H1 (cell line): ENCODE data around the gene ADGRB3. TPM values are rescaled to one million over a fixed set of nuclear protein-coding genes. Genes with fewer than 3 reads are reported as not detected.

Experiments
- CTCF ChIA-PET: fragments of 300-600 bp; sonication (Branson Sonifier 250); formaldehyde crosslinking; loops from one replicate; lab custom pipeline; 2021; ENCODE audit not compliant: partially characterized antibody; lab: Charles Lee
- POLR2A ChIA-PET: fragments of 300-600 bp; sonication (Branson Sonifier 250); formaldehyde crosslinking; loops from one replicate; lab custom pipeline; 2021; ENCODE audit warnings: inconsistent platforms; ENCODE audit not compliant: partially characterized antibody; lab: Charles Lee
- DNase-seq, 2 experiments: peaks; one replicate each; pipeline versions ENCODE4 v3.0.0 to v3.0.0-alpha.2; 2010 to 2022; ENCODE audit warnings: low spot score in 2 of 2, low read depth in 1 of 2, mixed read lengths in 1 of 2
- FAIRE-seq: peaks from 2 replicates; lab custom pipeline; 2011; peaks lifted over from hg19 to GRCh38; lab: Jason Lieb, UNC
- H2AFZ ChIP-seq: 2 replicates; pipeline ENCODE4 v1.8.1; 2012; ENCODE audit warnings: low read length, inconsistent platforms
- H2AK5ac ChIP-seq: 2 replicates; pipeline ENCODE4 v1.6.1; 2013; ENCODE audit warnings: low read depth, low read length
- H2BK120ac ChIP-seq: replicated peaks from 2 replicates; pipeline ENCODE3; 2013; ENCODE audit warnings: low read depth, low read length, inconsistent platforms
- H2BK12ac ChIP-seq: 2 replicates; pipeline ENCODE4 v1.6.1; 2013; ENCODE audit warnings: low read depth, low read length
- H2BK15ac ChIP-seq: 2 replicates; pipeline ENCODE4 v1.6.1; 2013; ENCODE audit warnings: low read length
- H2BK20ac ChIP-seq: 2 replicates; pipeline ENCODE4 v1.6.1; 2013; ENCODE audit warnings: low read length
- H2BK5ac ChIP-seq: 2 replicates; pipeline ENCODE4 v1.6.1; 2013; ENCODE audit warnings: low read depth, low read length
- H3K14ac ChIP-seq: 2 replicates; pipeline ENCODE4 v1.6.1; 2013; ENCODE audit warnings: inconsistent platforms; ENCODE audit not compliant: insufficient read length
- H3K18ac ChIP-seq: 2 replicates; pipeline ENCODE4 v1.6.1; 2013; ENCODE audit warnings: low read length; ENCODE audit errors: extremely low read depth
- H3K23ac ChIP-seq: 2 replicates; pipeline ENCODE4 v1.6.1; 2013; ENCODE audit warnings: inconsistent platforms; ENCODE audit not compliant: insufficient read length
- H3K23me2 ChIP-seq: 2 replicates; pipeline ENCODE4 v1.6.1; 2013; ENCODE audit warnings: low read depth, low read length
- H3K27ac ChIP-seq: 2 replicates; pipeline ENCODE4 v1.6.1; 2011; ENCODE audit warnings: low read depth, low read length, inconsistent platforms
- H3K27me3 ChIP-seq, 4 experiments: replicated peaks in 1 of 4; 1 replicate in 1 of 4; 2 replicates in 3 of 4; pipeline versions ENCODE4 v1.6.1 to v1.8.1; 2011 to 2013; ENCODE audit warnings: low read length in 3 of 4, mild to moderate bottlenecking in 3 of 4, inconsistent platforms in 2 of 4, mixed read lengths in 2 of 4, moderate library complexity in 1 of 4; ENCODE audit not compliant: control insufficient read depth in 3 of 4, insufficient read depth in 3 of 4; ENCODE audit errors: extremely low read depth in 1 of 4
- H3K36me3 ChIP-seq, 4 experiments: 2 replicates each; pipeline versions ENCODE4 v1.6.1 to v1.8.1; 2011 to 2013; ENCODE audit warnings: mild to moderate bottlenecking in 4 of 4, low read length in 3 of 4, moderate library complexity in 2 of 4, control low read depth in 1 of 4, inconsistent platforms in 1 of 4; ENCODE audit not compliant: insufficient read depth in 4 of 4, control insufficient read depth in 2 of 4
- H3K4ac ChIP-seq: replicated peaks from 2 replicates; pipeline ENCODE3; 2013; ENCODE audit warnings: low read length, low read depth, mixed read lengths, inconsistent platforms; ENCODE audit not compliant: insufficient read length
- H3K4me1 ChIP-seq, 4 experiments: replicated peaks in 1 of 4; 1 replicate in 1 of 4; 2 replicates in 3 of 4; pipeline versions ENCODE4 v1.6.1 to v1.8.1; 2011 to 2013; ENCODE audit warnings: low read length in 3 of 4, inconsistent platforms in 2 of 4, mixed read lengths in 1 of 4; ENCODE audit not compliant: insufficient read depth in 4 of 4, control insufficient read depth in 3 of 4
- H3K4me2 ChIP-seq, 2 experiments: 2 replicates each; pipeline versions ENCODE4 v1.6.1 to v1.8.1; 2011 to 2013; ENCODE audit warnings: low read depth in 2 of 2, low read length in 2 of 2, control low read depth in 1 of 2, inconsistent platforms in 1 of 2, mild to moderate bottlenecking in 1 of 2; ENCODE audit not compliant: insufficient read depth in 1 of 2
- H3K4me3 ChIP-seq, 4 experiments: fragments of 200-600, 300-600 bp in 1 of 4; sonication (generic), shearing (Covaris generic), sonication (Bioruptor Twin) in 1 of 4; 2 replicates each; pipeline versions ENCODE4 v1.5.1 to v1.8.1; 2011 to 2016; ENCODE audit warnings: low read length in 4 of 4, low read depth in 3 of 4, control low read depth in 2 of 4, inconsistent platforms in 2 of 4, mild to moderate bottlenecking in 2 of 4, mixed read lengths in 1 of 4, moderate library complexity in 1 of 4; ENCODE audit not compliant: insufficient read depth in 2 of 4; ENCODE audit errors: extremely low read depth in 1 of 4
- H3K56ac ChIP-seq: replicated peaks from 2 replicates; pipeline ENCODE3; 2013; ENCODE audit warnings: low read depth, mild to moderate bottlenecking, mixed read lengths, low read length, inconsistent platforms; ENCODE audit not compliant: insufficient read length
- H3K79me1 ChIP-seq: 2 replicates; pipeline ENCODE4 v1.6.1; 2013; ENCODE audit warnings: low read depth, low read length, control low read depth
- H3K79me2 ChIP-seq, 2 experiments: 2 replicates each; pipeline versions ENCODE4 v1.6.1 to v1.8.1; 2012 to 2013; ENCODE audit warnings: low read length in 2 of 2, mild to moderate bottlenecking in 2 of 2, inconsistent platforms in 1 of 2; ENCODE audit not compliant: insufficient read depth in 2 of 2, control insufficient read depth in 1 of 2
- H3K9ac ChIP-seq, 4 experiments: replicated peaks in 1 of 4; 1 replicate in 1 of 4; 2 replicates in 3 of 4; pipeline versions ENCODE4 v1.6.1 to v1.8.1; 2011 to 2013; ENCODE audit warnings: low read depth in 3 of 4, low read length in 3 of 4, control low read depth in 2 of 4, mild to moderate bottlenecking in 2 of 4, moderate library complexity in 2 of 4, inconsistent platforms in 1 of 4; ENCODE audit errors: extremely low read depth in 1 of 4
- H3K9me3 ChIP-seq, 2 experiments: 2 replicates each; pipeline versions ENCODE4 v1.6.1 to v1.8.1; 2012 to 2013; ENCODE audit warnings: mild to moderate bottlenecking in 2 of 2, moderate library complexity in 2 of 2, control low read depth in 1 of 2, inconsistent platforms in 1 of 2, low read depth in 1 of 2, low read length in 1 of 2, mixed read lengths in 1 of 2; ENCODE audit not compliant: insufficient read depth in 2 of 2
- H4K20me1 ChIP-seq, 2 experiments: replicated peaks in 1 of 2; 2 replicates each; pipeline versions ENCODE3 to v1.8.1; 2011 to 2013; ENCODE audit warnings: inconsistent platforms in 2 of 2, low read length in 2 of 2, mild to moderate bottlenecking in 1 of 2; ENCODE audit not compliant: insufficient read depth in 2 of 2, control insufficient read depth in 1 of 2
- H4K5ac ChIP-seq: 2 replicates; pipeline ENCODE4 v1.6.1; 2013; ENCODE audit warnings: low read length, low read depth, mixed read lengths, inconsistent platforms; ENCODE audit not compliant: insufficient read length
- H4K8ac ChIP-seq: 2 replicates; pipeline ENCODE4 v1.8.0; 2013; ENCODE audit warnings: mild to moderate bottlenecking, moderate library complexity, low read length, inconsistent platforms; ENCODE audit not compliant: insufficient read depth; ENCODE audit errors: extremely low read depth
- H4K91ac ChIP-seq: replicated peaks from 2 replicates; pipeline ENCODE3; 2013; ENCODE audit warnings: low read length, mixed read lengths, inconsistent platforms; ENCODE audit not compliant: insufficient read length
- GABPA ChIP-seq: IDR thresholded peaks from 2 replicates; pipeline ENCODE4 v1.6.1; 2011; ENCODE audit warnings: mild to moderate bottlenecking, low read length, moderate library complexity, borderline replicate concordance; ENCODE audit not compliant: insufficient read depth
- PHF8 ChIP-seq: fragments of 200-600 bp; sonication (generic); conservative IDR thresholded peaks from 2 replicates; pipeline ENCODE4 v1.7.1; 2012; ENCODE audit warnings: low read depth, mild to moderate bottlenecking, inconsistent platforms, low read length, moderate library complexity
- WGBS, 2 experiments: shearing (Covaris generic) in 1 of 2; methylation state at CpG; one replicate each; pipeline versions ENCODE4 v1.1.6 to v1.1.7; 2013 to 2015; ENCODE audit warnings: low lambda C conversion rate in 2 of 2, mixed read lengths in 2 of 2, inconsistent platforms in 1 of 2, low coverage in 1 of 2, missing lambda C conversion rate in 1 of 2; ENCODE audit not compliant: insufficient replicate concordance in 2 of 2, insufficient coverage in 1 of 2, insufficient read length in 1 of 2; ENCODE audit errors: extremely low coverage in 1 of 2, missing lambda C conversion rate in 1 of 2; 5-methylcytosine and 5-hydroxymethylcytosine counted together
- polyA plus RNA-seq, 7 experiments: library from polyadenylated mRNA; depleted of rRNA in 3 of 7; stranded (reverse) in 5 of 7; unstranded in 2 of 7; fragments of >200 nt in 5 of 7; fragments of 200-250 nt in 2 of 7; gene quantifications; 1 replicate in 5 of 7; 2 replicates in 1 of 7; 4 replicates in 1 of 7; pipeline versions ENCODE4 v1.2.1 to v1.2.3, GENCODE V29; 2011 to 2013; ENCODE audit warnings: missing spikeins in 2 of 7, mixed read lengths in 2 of 7
- total RNA-seq: library from RNA; stranded (reverse); fragmentation: NEBNext Ultra II Directional; extraction: Animal tissue kit (Norgen Biotek cat#: 25700); gene quantifications from 2 replicates; pipeline ENCODE4 v1.2.1, GENCODE V29; 2021

The ADGRB3 gene
- total and polyA plus RNA-seq, 2 of the 8 experiments (the other 6 are each of a cell fraction or from before 2014, with no cell fraction given), result 0.35 to 1.2 TPM

- no peak overlapping the region for H3K18ac ChIP-seq
- H3K23ac ChIP-seq, result no peak overlapping the region
- 90% methylated on average over 6 of the region's 6 CpGs; no CpG with 5 or more reads in 1 of the 2 experiments for WGBS, 2 experiments
- no peaks in the 10 kb centered on the region for H3K36me3 ChIP-seq
- H2BK12ac ChIP-seq, result no peak overlapping the region
- H3K14ac ChIP-seq, result no peak overlapping the region
- H3K23me2 ChIP-seq, result no peaks in the 10 kb centered on the region
- no peak overlapping the region for H3K56ac ChIP-seq
- no peaks in the 10 kb centered on the region for H3K27me3 ChIP-seq
- TF ChIP-seq PHF8, result no peak
- no peak for TF ChIP-seq GABPA
- H3K27ac ChIP-seq, result no peak overlapping the region
- ChIA-PET POLR2A (interaction anchor here (0.6 kb wide), 1 partner anchor 21 kb away, joined by 3 read pairs; no protein-coding TSS in a partner anchor), CTCF (interaction anchor here (1.0 kb wide), 2 partner anchors 22 to 31 kb away, joined by 3 to 4 read pairs; no protein-coding TSS in a partner anchor)
- H3K4me3 ChIP-seq, result no peak overlapping the region
- no peaks in the 10 kb centered on the region for H3K79me1 ChIP-seq
- DNase-seq (no peak), FAIRE-seq (no peak)
- H3K9ac ChIP-seq, result no peak overlapping the region
- 0 out of 7 replicates have a peak, but pooled peaks cover 0 to 2% (median 0%) of the 10 kb centered on the region in 4 experiments for H3K4me1 ChIP-seq
- H3K9me3 ChIP-seq, result no peaks in the 10 kb centered on the region
- H2AK5ac ChIP-seq, result no peak overlapping the region
- no peak overlapping the region for H2AFZ ChIP-seq
- H2BK120ac ChIP-seq, result no peak overlapping the region
- H4K8ac ChIP-seq, result no peak overlapping the region
- H4K91ac ChIP-seq, result no peak overlapping the region
- H3K4ac ChIP-seq, result no peak overlapping the region
- no peak overlapping the region for H2BK15ac ChIP-seq
- H3K79me2 ChIP-seq, result no peaks in the 10 kb centered on the region
- H3K4me2 ChIP-seq, result no peak overlapping the region
- H4K20me1 ChIP-seq, result no peaks in the 10 kb centered on the region
- no peak overlapping the region for H2BK5ac ChIP-seq
- H4K5ac ChIP-seq, result no peak overlapping the region
- no peak overlapping the region for H2BK20ac ChIP-seq
Observed at GRCh38 chr6:68695838-68696237, 60.8 kb downstream of the ADGRB3 start.
